Stimulated activated CD4-positive, alpha-beta T cell treated with anti-CD3 and anti-CD28 coated beads, Interleukin-12 subunit alpha, Interleukin-12 subunit beta, amount 100 ng/mL, for 24 hours (primary cell): ENCODE results near the gene TP53TG3B.
"Not testable (repeated sequence)": the region's sequence is repeated elsewhere in the genome, so short reads cannot be mapped to it uniquely, and the experiment has no call there.

Experiments used
- DNase-seq, 2 experiments: peaks; one replicate each; pipeline ENCODE4 v3.0.0-alpha.2; 2020; ENCODE audit warnings: low read depth in 2 of 2

The TP53TG3B gene

GRCh38 chr16:33360541-33360940 is at the start of gene TP53TG3B:
TSS of gene TP53TG3B (plus strand) at chr16:33360841. CDS start at chr16:33360909, 68 bp downstream.
- DNase-seq = not testable (repeated sequence)

- DNase-seq = peak; percentile 30 to 33
These were observed 24.2 kb upstream of the TP53TG3B start for GRCh38 chr16:33336226-33337012.

DNA sequence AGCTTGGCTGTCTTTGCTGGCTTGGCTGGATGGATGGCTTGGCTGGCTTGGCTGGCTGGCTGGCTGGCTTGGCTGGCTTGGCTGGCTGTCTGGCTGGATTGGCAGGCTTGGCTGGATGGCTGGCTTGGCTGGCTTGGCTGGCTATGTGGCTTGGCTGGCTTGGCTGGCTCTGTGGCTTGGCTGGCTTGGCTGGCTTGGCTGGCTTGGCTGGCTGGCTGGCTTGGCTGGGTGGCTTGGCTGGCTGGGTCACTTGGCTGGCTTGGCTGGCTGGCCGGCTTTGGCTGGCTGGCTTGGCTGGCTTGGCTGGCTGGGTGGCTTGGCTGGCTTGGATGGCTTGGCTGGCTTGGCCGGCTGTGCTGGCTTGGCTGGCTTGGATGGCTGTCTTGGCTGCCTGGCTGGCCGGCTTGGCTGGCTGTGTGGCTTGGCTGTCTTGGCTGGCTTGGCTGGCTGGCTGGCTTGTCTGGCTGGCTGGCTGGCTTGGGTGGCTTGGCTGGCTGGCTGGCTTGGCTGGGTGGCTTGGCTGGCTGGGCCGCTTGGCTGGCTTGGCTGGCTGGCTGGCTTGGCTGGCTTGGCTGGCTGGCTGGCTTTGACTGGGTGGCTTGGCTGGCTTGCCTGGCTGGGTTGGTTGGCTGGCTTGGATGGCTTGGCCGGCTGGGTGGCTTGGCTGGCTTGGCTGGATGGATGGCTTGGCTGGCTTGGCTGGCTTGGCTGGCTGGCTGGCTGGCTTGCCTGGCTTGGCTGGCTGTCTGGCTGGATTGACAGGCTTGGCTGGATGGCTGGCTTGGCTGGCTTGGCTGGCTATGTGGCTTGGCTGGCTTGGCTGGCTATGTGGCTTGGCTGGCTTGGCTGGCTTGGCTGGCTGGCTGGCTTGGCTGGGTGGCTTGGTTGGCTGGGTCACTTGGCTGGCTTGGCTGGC is 22.8 kb upstream of the TP53TG3B start:
- peak; percentile 24 to 35 for DNase-seq

DNA sequence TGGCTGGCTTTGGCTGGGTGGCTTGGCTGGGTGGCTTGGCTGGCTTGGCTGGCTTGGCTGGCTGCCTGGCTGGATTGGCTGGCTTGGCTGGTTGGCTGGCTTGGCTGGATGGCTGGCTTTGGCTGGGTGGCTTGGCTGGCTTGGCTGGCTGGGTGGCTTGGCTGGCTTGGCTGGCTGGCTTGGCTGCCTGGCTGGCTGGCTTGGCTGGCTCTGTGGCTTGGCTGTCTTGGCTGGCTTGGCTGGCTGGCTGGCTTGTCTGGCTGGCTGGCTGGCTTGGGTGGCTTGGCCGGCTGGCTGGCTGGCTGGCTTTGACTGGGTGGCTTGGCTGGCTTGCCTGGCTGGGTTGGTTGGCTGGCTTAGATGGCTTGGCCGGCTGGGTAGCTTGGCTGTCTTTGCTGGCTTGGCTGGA is 22.1 kb upstream of the TP53TG3B start:
- DNase-seq = peak in 1 of 2 experiments; percentile 3

GRCh38 chr16:33339093-33340061 is 21.3 kb upstream of the TP53TG3B start:
- DNase-seq = peak; percentile 27 to 39
